Activated CD4-positive, alpha-beta T cell treated with anti-CD3 and anti-CD28 coated beads, Interleukin-10, Interleukin-2, amounts not matched to agents 100 ng/mL and 50 ng/mL, durations not matched to agents 16 hours and 8 hours (primary cell): ENCODE results near the gene RPP30.

Experiments used
- DNase-seq: peaks from one replicate; pipeline ENCODE4 v3.0.0-alpha.2; 2020

RPP30 gene

GRCh38 chr10:90871766-90872647 lies at the start of gene RPP30:
TSS of gene RPP30 (plus strand) at chr10:90871974. CDS start at chr10:90871987, 13 bp downstream.
- DNase-seq, result peak; percentile 91

DNA sequence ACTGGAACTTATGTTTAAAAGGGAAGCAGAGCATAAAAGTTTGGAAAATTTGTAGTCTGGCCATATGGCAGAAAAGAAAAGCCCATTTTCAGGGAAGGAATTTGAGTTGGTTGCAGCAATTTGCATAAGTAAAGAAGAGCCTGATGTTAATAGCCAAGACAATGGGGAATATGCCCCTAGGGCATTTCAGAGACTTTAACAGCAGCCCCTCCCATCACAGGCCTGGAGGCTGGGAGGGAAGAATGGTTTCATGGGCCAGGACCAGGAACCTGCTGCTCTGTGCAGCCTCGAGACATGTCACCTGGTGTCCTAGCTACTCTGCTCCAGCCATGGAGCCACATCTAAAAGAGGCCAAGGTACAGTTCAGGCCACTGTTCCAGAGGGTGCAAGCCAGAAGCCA lies 49.3 kb upstream of the RPP30 start:
- no peak for DNase-seq

- DNase-seq, result no peak
These were observed 39.7 kb upstream of the RPP30 start for GRCh38 chr10:90832111-90832510.

- no peak for DNase-seq
These were observed 37.4 kb upstream of the RPP30 start for GRCh38 chr10:90834326-90834725.

DNA sequence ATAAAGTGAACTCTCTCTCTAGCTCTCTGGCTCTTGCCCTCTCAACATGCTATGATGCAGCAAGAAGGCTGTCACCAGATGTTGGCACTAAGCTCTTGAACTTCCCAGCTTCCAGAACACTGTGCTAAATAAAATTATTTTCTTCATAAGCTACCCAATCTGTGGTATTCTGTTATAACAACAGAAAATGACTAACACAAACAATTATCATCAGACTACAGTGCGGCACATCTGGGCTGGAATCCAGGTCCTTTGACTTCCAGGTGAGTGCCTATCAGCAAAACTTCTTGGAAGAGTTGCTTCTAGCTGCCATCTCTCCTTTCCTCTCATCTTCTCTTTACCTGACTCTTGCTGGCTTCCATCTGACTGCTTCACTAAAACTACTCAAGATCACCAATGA lies 34.3 kb upstream of the RPP30 start:
- DNase-seq, result no peak

DNA sequence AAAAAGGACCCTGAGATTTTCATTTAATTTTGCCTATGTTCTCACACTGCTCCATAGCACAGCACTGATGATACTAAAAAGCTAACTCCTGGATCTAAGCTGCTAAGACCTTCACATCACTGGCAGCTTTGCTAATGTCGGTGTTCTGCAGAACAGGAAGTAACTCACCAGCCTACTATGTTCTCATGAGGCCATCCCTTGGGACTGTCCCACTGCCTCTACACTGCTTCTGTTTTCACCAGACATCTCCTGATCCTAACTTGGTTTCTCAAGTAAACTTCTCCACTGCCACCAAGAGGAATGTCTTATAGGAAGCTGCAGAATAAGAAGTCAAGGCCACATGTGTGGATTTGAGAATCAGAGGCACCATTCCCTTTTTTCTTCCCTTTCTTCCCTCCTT lies 29.0 kb upstream of the RPP30 start:
- no peak for DNase-seq

- no peak for DNase-seq
These were observed 26.0 kb upstream of the RPP30 start for GRCh38 chr10:90845726-90846125.

DNA sequence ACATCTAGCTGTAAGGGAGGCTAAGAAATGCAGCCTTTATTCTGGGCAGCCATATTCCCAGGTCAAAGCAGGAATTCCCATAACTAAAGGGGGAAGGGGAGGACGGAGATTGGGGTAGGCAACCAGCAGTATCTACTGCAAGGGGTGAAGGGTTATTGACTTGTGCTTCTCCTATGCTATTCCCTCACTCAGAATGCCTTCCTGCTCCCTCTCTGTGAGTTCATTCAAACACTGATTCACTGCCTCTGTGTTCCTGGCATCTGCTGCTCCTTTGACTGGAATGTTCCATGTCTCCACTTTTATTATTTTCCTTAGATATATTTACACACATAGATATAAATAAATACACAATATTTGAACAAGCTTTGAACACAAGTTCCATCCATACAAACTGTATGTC lies 25.0 kb upstream of the RPP30 start:
- no peak for DNase-seq

DNA sequence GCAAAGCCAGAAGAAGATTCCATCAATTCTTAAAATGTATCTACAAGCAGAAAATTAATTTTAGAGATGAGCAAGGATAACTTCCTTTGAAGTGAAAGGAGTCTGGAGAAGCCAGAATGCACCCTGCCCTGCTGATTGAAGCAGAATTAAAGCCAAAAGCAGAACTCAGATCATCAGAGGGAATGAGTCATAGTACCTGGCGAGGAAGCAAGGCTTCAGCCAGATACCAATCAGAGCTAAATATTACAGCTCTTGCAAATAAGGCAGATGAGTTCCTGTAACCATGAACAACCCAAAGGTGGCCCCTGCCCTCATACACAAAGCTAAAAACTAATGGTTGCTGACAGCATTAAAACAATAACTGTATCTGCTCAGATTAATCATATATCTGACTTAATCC lies 24.3 kb upstream of the RPP30 start:
- peak; percentile 37 for DNase-seq

- peak; percentile 36 for DNase-seq
These were observed 21.6 kb upstream of the RPP30 start for GRCh38 chr10:90849956-90850749.

GRCh38 chr10:90855126-90855525 lies 16.6 kb upstream of the RPP30 start:
- DNase-seq, result no peak

GRCh38 chr10:90856261-90856660 lies 15.5 kb upstream of the RPP30 start:
- DNase-seq, result no peak

DNA sequence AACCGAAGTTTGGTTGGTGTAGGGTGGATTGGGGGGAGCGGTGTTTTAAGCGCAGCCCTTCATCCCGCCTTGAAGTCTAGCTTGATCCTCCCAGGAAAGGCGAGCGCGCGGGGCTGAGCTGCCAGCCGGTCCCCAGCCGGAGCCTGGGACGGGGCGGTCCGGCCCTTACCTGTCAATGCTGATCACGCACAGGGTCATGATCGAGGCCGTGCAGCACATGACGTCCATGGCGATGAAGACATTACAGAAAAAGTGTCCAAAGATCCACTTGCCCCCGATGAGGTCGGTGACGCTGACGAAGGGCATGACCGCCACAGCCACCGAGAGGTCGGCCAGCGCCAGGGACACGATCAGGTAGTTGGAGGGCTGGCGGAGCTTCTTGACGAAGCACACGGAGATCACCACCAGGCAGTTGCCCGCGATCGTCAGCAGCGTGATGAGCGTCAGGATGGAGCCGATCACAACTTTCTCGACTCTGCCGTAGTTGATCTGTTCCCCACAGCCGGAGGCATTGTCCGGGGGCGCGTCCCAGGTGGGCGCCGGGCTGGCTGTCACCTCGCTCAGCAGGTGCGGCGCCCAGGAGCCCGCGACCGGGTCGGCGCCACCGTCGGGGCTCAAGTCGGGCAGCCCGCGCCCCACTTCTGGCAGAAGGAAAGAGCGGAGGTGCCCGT lies 14.7 kb upstream of the RPP30 start:
- no peak for DNase-seq

DNA sequence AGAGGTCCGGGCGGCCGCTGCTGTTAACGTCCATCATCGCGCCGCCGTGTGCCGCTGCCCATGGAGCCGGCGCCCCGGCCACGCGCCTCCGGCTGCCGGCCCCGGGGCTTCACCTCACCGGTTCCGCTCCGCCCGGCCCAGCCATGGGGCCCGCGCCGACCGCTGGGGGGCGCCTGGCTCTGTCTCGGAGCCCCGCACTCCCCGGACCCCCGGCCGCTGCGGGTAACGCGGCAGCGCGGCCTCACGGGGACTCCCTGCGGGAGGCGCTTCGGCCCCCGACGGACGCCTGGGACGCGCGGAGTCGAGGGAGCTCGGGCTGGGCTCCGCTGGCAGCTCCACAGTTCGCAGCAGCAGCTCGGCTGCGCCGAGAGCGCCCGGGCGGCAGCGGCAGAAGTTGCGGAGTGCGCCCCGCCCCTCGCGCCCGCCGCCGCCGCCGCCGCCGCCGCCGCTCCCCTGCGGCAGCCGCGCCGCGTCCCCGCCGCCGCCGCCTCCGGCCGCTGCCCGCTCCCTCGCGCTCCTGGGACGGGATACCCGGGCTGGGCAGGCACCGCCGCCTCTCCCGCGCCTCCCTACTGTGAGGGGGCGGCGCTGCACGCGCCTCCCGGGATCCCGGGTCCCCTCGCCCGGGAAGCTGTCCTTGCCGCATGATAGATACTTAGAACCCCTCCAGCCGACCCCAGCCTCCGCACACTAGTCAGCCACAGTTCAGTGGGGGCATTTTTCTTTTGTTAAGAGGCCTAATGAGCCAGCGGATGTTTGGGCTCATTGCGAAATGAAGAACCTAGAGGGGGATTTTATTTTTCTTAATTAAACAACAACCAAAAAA lies 13.9 kb upstream of the RPP30 start, which contains the start of gene HTR7:
HTR7 (minus strand) TSS at position 405 of the 826 bp plus-strand sequence; CDS start at position 37, 368 bp downstream.
- peak; percentile 59 for DNase-seq

DNA sequence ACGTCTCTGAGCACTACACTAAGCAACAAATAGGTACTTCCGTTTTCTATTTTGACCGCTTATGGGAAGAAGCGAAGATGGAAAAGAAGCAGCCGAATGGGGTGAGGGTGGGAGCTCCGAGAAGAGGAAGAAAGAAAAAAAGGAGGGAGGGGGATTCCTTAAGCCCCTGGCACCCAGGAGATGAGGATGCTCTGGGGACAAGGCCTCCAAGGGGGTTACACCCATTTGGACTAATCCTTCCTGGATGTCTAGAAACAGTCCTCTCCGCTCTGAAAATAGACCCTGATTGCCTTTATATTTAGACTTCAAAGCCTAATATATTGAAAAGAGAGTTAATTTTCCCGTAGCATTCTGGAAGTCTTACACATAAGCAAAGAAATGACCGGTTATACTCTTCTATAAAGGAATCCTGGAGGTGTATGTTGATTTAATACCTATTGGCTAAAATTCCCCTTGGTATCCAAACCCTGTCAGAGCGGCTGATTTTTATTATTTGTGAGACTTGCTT lies 13.3 kb upstream of the RPP30 start:
- DNase-seq, result no peak

GRCh38 chr10:90859321-90859751 lies 12.4 kb upstream of the RPP30 start:
- peak; percentile 20 for DNase-seq

- DNase-seq, result no peak
These were observed 11.0 kb upstream of the RPP30 start for GRCh38 chr10:90860790-90861189.

DNA sequence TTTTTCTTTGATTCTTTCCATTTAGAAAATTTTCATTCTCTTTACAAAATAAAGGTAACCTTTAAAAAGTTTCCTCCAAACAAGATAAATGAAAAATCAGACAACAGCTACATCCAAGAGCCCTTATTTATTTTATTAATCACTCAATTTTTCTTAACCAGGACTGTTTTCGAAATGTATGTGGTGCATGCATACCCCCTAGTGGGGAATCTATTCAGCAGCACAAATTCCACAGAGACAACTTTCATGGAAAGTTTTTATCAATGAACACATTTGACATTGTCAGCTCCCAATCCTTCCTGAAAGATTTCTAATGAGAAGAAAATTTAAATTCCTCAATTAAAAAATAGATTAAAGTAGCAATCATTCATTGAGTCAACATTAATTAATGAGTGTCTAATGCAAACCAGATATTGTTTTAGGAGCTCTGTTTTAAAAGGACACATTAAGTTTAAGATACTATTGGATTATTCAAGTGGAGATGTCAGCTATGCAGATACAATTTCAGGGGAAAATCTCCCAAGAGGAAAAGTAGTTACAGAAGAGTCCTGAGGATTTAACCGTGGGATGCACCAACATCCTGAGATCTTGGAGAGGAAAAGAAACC lies 8.8 kb upstream of the RPP30 start:
- DNase-seq, result peak; percentile 23

GRCh38 chr10:90865401-90865800 lies 6.4 kb upstream of the RPP30 start:
- no peak for DNase-seq

DNA sequence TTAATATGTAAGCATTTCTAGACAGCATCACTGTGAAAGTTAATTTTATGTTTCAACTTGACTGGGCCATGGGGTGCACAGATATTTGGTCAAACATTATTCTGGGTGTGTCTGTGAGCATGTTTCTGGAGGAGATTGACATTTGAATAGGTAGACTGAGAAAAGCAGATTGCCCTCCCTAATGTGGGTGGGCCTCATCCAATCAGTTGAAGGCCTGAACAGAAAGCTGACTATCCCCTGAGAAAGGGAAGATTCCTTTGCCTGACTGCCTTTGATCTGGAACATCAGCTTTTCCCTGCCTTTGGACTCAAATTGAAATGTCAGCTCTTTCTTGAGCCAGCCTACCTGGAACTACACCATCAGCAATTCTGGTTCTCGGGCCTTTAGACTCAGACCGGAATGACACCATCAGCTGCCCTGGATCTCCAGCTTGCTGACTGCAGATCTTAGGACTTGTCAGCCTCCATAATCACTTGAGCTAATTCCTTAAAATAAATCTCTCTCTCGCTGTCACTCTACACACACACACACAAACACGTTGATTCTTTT lies 5.7 kb upstream of the RPP30 start:
- no peak for DNase-seq

GRCh38 chr10:90871279-90871765 lies 452 bp upstream of the RPP30 start:
- peak; percentile 78 for DNase-seq
